ENCODE data around the gene FEM1B.

The FEM1B gene

DNA sequence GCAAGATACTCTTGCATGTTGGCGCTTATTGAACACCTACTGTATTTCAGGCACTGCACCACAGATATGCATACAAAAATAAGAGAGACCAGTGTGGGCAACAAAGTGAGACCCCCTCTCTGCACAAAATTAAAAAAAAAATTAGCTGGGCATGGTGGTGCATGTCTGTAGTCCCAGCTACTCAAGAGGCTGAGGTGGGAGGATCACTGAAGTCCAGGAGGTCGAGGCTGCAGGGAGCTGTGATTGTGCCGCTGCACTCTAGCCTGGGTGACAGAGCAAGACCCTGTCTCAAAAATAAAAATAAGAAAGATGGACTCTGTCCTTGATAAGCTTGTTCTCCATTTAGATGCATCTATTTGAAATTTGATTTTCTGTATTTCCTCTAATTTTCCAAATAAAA is 20.8 kb downstream of the FEM1B start:
- no peak overlapping the region for H3K9ac ChIP-seq (ENCODE audit: low read depth in 1 of 2, low read length in 2 of 2)
- no peaks in the 10 kb centered on the region for H3K9me3 ChIP-seq (ENCODE audit: control insufficient read depth in 1 of 2, low read length in 2 of 2)
- peaks cover 15 to 26% of the 10 kb centered on the region in 2 donors for H3K4me1 ChIP-seq (ENCODE audit: control insufficient read depth in 1 of 2, insufficient read depth in 2 of 2, low read length in 2 of 2)
- H3K27me3 ChIP-seq (ENCODE audit: control insufficient read depth in 1 of 2, insufficient read depth in 2 of 2, low read length in 2 of 2): no peaks in the 10 kb centered on the region
- H3K27ac ChIP-seq (ENCODE audit: low read depth, low read length): no peak overlapping the region
- no peak overlapping the region for H3K4me3 ChIP-seq (ENCODE audit: low read depth in 1 of 2, low read length in 2 of 2)
- peaks cover 0 to 4% of the 10 kb centered on the region in 2 donors for H3K36me3 ChIP-seq (ENCODE audit: control insufficient read depth in 1 of 2, insufficient read depth in 2 of 2, low read length in 2 of 2)

- H3K9ac ChIP-seq (ENCODE audit: low read depth in 1 of 2, low read length in 2 of 2): no peak overlapping the region
- no peaks in the 10 kb centered on the region for H3K9me3 ChIP-seq (ENCODE audit: control insufficient read depth in 1 of 2, low read length in 2 of 2)
- H3K36me3 ChIP-seq (ENCODE audit: control insufficient read depth in 1 of 2, insufficient read depth in 2 of 2, low read length in 2 of 2): peaks cover 0 to 4% of the 10 kb centered on the region in 2 donors
- peak overlapping the region; percentile 55 to 65 for H3K4me3 ChIP-seq (ENCODE audit: low read depth in 1 of 2, low read length in 2 of 2)
- peaks cover 15 to 26% of the 10 kb centered on the region in 2 donors for H3K4me1 ChIP-seq (ENCODE audit: control insufficient read depth in 1 of 2, insufficient read depth in 2 of 2, low read length in 2 of 2)
- no peaks in the 10 kb centered on the region for H3K27me3 ChIP-seq (ENCODE audit: control insufficient read depth in 1 of 2, insufficient read depth in 2 of 2, low read length in 2 of 2)
- H3K27ac ChIP-seq (ENCODE audit: low read depth, low read length): no peak overlapping the region
These were observed 21.4 kb downstream of the FEM1B start for GRCh38 chr15:68298882-68299381.

DNA sequence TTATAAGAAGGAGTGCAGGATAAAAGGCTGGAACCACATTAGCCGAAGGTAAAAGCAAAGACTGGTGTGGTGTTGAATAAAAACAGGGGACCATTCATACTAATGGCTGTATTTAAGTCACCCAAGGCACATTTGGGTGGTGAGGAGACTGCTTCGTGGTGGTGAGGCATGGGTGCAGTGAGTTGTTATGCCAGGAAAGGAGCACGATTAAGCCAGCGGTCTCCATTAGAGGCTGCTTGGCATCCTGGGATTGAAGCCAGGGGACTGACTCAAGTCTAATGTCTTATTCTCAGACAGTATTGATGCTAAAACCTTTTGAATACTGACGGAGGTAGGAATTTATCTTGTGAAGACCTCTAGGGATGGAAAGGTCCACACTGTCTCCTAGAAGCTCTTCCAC is 21.9 kb downstream of the FEM1B start:
- peak overlapping the region; percentile 55 to 65 for H3K4me3 ChIP-seq (ENCODE audit: low read depth in 1 of 2, low read length in 2 of 2)
- H3K9me3 ChIP-seq (ENCODE audit: control insufficient read depth in 1 of 2, low read length in 2 of 2): no peaks in the 10 kb centered on the region
- no peak overlapping the region for H3K9ac ChIP-seq (ENCODE audit: low read depth in 1 of 2, low read length in 2 of 2)
- no peaks in the 10 kb centered on the region for H3K27me3 ChIP-seq (ENCODE audit: control insufficient read depth in 1 of 2, insufficient read depth in 2 of 2, low read length in 2 of 2)
- peaks cover 15 to 26% of the 10 kb centered on the region in 2 donors for H3K4me1 ChIP-seq (ENCODE audit: control insufficient read depth in 1 of 2, insufficient read depth in 2 of 2, low read length in 2 of 2)
- H3K27ac ChIP-seq (ENCODE audit: low read depth, low read length): no peak overlapping the region
- peaks cover 0 to 4% of the 10 kb centered on the region in 2 donors for H3K36me3 ChIP-seq (ENCODE audit: control insufficient read depth in 1 of 2, insufficient read depth in 2 of 2, low read length in 2 of 2)

DNA sequence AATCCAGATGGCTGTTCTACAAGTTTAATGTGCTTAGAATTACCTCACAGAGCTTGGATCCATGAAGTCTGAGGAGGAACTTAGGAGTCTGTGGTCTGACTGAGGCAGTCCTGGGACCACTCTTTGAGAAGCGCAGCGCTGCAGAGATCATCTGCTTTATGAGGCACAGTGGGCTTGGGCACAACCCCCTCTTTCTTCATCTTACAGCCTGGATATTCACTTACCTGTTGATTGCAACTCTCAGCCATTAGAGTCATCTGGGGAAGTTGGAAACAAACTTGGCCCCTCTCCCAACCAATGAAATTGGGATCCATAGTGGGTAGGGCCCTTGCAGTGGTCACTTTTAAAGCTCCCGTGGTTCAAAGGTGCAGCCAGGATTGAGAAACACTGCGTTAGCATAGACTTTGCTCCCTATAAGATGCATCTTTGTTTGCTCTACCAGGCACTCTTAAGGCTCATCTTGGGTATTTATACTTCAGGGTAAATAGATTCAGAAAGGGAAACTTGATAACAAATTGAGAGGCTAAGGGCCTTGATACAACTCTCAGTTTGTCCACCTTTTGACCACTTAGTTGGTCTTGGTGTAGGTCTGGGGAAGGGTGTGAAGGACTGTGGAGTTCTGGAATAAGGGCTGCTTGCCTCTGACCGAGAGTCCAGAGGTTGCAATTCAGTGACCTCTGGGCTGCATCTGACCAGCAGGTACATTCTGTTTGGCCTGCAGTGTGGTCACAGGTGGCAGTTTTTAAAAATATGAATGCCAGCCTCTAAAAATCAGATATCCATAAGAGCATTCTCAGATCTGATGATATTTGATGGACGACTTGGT is 22.8 kb downstream of the FEM1B start:
- Histone ChIP-seq H3K27me3 (ENCODE audit: control insufficient read depth in 1 of 2, insufficient read depth in 2 of 2, low read length in 2 of 2) (no peaks in the 10 kb centered on the region), H3K36me3 (ENCODE audit: control insufficient read depth in 1 of 2, insufficient read depth in 2 of 2, low read length in 2 of 2) (peaks cover 0 to 4% of the 10 kb centered on the region in 2 donors), H3K9me3 (ENCODE audit: control insufficient read depth in 1 of 2, low read length in 2 of 2) (no peaks in the 10 kb centered on the region), H3K9ac (ENCODE audit: low read depth in 1 of 2, low read length in 2 of 2) (no peak overlapping the region), H3K27ac (ENCODE audit: low read depth, low read length) (no peak overlapping the region), H3K4me1 (ENCODE audit: control insufficient read depth in 1 of 2, insufficient read depth in 2 of 2, low read length in 2 of 2) (peaks cover 22 to 30% of the 10 kb centered on the region in 2 donors), H3K4me3 (ENCODE audit: low read depth in 1 of 2, low read length in 2 of 2) (no peak overlapping the region)

- Histone ChIP-seq H3K9ac (ENCODE audit: low read depth in 1 of 2, low read length in 2 of 2) (no peak overlapping the region), H3K27me3 (ENCODE audit: control insufficient read depth in 1 of 2, insufficient read depth in 2 of 2, low read length in 2 of 2) (no peaks in the 10 kb centered on the region), H3K4me1 (ENCODE audit: control insufficient read depth in 1 of 2, insufficient read depth in 2 of 2, low read length in 2 of 2) (peaks cover 25 to 31% of the 10 kb centered on the region in 2 donors), H3K27ac (ENCODE audit: low read depth, low read length) (no peak overlapping the region), H3K9me3 (ENCODE audit: control insufficient read depth in 1 of 2, low read length in 2 of 2) (no peaks in the 10 kb centered on the region), H3K36me3 (ENCODE audit: control insufficient read depth in 1 of 2, insufficient read depth in 2 of 2, low read length in 2 of 2) (peaks cover 0 to 4% of the 10 kb centered on the region in 2 donors), H3K4me3 (ENCODE audit: low read depth in 1 of 2, low read length in 2 of 2) (no peak overlapping the region)
These were observed 23.8 kb downstream of the FEM1B start for GRCh38 chr15:68301301-68301700.

DNA sequence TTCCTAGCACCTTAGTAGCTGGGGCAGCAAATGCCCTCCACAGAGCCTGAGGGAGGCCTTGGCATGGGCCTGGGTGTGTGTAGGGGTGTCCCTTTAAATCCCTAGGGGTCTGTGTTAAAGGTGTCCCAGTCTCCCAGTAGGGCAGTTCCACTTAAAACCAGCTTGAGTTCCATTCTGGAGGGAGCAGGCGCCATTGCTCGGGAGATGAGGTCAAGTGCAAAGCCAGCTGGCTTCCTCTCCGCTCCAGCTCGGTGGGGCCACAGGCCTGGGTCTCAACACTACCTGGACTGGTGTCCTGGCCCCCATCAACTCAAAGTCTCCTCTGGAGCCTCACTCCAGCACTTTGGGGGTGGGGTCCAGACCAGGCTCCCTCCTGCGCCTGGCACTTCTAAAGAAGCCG is 25.2 kb downstream of the FEM1B start:
- no peak overlapping the region for H3K9ac ChIP-seq (ENCODE audit: low read depth in 1 of 2, low read length in 2 of 2)
- no peak overlapping the region for H3K27ac ChIP-seq (ENCODE audit: low read depth, low read length)
- peaks cover 28 to 31% of the 10 kb centered on the region in 2 donors for H3K4me1 ChIP-seq (ENCODE audit: control insufficient read depth in 1 of 2, insufficient read depth in 2 of 2, low read length in 2 of 2)
- H3K9me3 ChIP-seq (ENCODE audit: control insufficient read depth in 1 of 2, low read length in 2 of 2): no peaks in the 10 kb centered on the region
- H3K4me3 ChIP-seq (ENCODE audit: low read depth in 1 of 2, low read length in 2 of 2): no peak overlapping the region
- H3K36me3 ChIP-seq (ENCODE audit: control insufficient read depth in 1 of 2, insufficient read depth in 2 of 2, low read length in 2 of 2): peaks cover 0 to 1% of the 10 kb centered on the region in 2 donors
- no peaks in the 10 kb centered on the region for H3K27me3 ChIP-seq (ENCODE audit: control insufficient read depth in 1 of 2, insufficient read depth in 2 of 2, low read length in 2 of 2)

DNA sequence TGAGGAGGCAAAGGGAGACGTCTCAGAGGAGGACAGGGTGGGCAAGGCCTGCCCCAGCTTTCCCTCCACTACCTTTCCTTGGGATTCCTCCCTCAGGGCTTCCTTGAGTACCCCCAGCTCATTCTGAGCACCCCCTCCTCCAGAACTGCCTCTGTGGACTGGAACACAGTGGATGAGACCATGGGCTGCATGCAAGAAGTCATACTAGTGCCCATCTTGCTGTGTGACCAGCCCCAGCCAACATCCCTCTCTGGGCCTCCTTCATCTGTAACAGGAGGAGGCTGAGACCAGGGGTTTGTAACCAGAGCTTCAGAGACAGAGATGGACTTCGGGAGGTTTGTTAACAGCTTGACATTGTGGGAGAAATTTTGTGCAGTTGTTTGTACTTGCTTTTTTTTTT is 25.6 kb downstream of the FEM1B start:
- Histone ChIP-seq H3K27me3 (ENCODE audit: control insufficient read depth in 1 of 2, insufficient read depth in 2 of 2, low read length in 2 of 2) (no peaks in the 10 kb centered on the region), H3K9me3 (ENCODE audit: control insufficient read depth in 1 of 2, low read length in 2 of 2) (no peaks in the 10 kb centered on the region), H3K36me3 (ENCODE audit: control insufficient read depth in 1 of 2, insufficient read depth in 2 of 2, low read length in 2 of 2) (no peaks in the 10 kb centered on the region), H3K4me3 (ENCODE audit: low read depth in 1 of 2, low read length in 2 of 2) (no peak overlapping the region), H3K9ac (ENCODE audit: low read depth in 1 of 2, low read length in 2 of 2) (no peak overlapping the region), H3K27ac (ENCODE audit: low read depth, low read length) (no peak overlapping the region), H3K4me1 (ENCODE audit: control insufficient read depth in 1 of 2, insufficient read depth in 2 of 2, low read length in 2 of 2) (peaks cover 28 to 30% of the 10 kb centered on the region in 2 donors)

GRCh38 chr15:68303560-68304436 is 26.3 kb downstream of the FEM1B start:
- Histone ChIP-seq H3K27ac (ENCODE audit: low read depth, low read length) (no peak overlapping the region), H3K36me3 (ENCODE audit: control insufficient read depth in 1 of 2, insufficient read depth in 2 of 2, low read length in 2 of 2) (no peaks in the 10 kb centered on the region), H3K9me3 (ENCODE audit: control insufficient read depth in 1 of 2, low read length in 2 of 2) (no peaks in the 10 kb centered on the region), H3K4me1 (ENCODE audit: control insufficient read depth in 1 of 2, insufficient read depth in 2 of 2, low read length in 2 of 2) (peaks cover 25 to 28% of the 10 kb centered on the region in 2 donors), H3K4me3 (ENCODE audit: low read depth in 1 of 2, low read length in 2 of 2) (no peak overlapping the region), H3K9ac (ENCODE audit: low read depth in 1 of 2, low read length in 2 of 2) (no peak overlapping the region), H3K27me3 (ENCODE audit: control insufficient read depth in 1 of 2, insufficient read depth in 2 of 2, low read length in 2 of 2) (no peaks in the 10 kb centered on the region)

- H3K27ac ChIP-seq (ENCODE audit: low read depth, low read length): no peak overlapping the region
- H3K9me3 ChIP-seq (ENCODE audit: control insufficient read depth in 1 of 2, low read length in 2 of 2): no peaks in the 10 kb centered on the region
- H3K36me3 ChIP-seq (ENCODE audit: control insufficient read depth in 1 of 2, insufficient read depth in 2 of 2, low read length in 2 of 2): no peaks in the 10 kb centered on the region
These were observed 27.2 kb downstream of the FEM1B start for GRCh38 chr15:68304589-68305337.

More at GRCh38 chr15:68304589-68305337, 27.2 kb downstream of the FEM1B start:
- H3K4me3 ChIP-seq (ENCODE audit: low read depth in 1 of 2, low read length in 2 of 2): no peak overlapping the region
- no peaks in the 10 kb centered on the region for H3K27me3 ChIP-seq (ENCODE audit: control insufficient read depth in 1 of 2, insufficient read depth in 2 of 2, low read length in 2 of 2)
- H3K9ac ChIP-seq (ENCODE audit: low read depth in 1 of 2, low read length in 2 of 2): no peak overlapping the region
- H3K4me1 ChIP-seq (ENCODE audit: control insufficient read depth in 1 of 2, insufficient read depth in 2 of 2, low read length in 2 of 2): peaks cover 16 to 20% of the 10 kb centered on the region in 2 donors

Measured in duodenal mucosa (tissue), 2 donors.